T-helper 2 cell treated with Interferon-gamma antibody and Interleukin-4, amounts not matched to agents 100 ng/mL and 5 ng/mL, for 36 hours (primary cell): ENCODE results near the gene PPCDC. TPM values are rescaled to one million over a fixed set of nuclear protein-coding genes. Genes with fewer than 3 reads are reported as not detected.

Experiments
- intact Hi-C: fragments of 100-400 bp; cut with micrococcal nuclease; formaldehyde crosslinking; loops from one replicate; pipeline ENCODE4 v1.15.1; 2023
- total RNA-seq: library from RNA; stranded (reverse); gene quantifications from 2 replicates; pipeline ENCODE4 v1.2.3, GENCODE V29; 2022

Gene PPCDC
- total RNA-seq: 50.2 and 50.4 TPM in 2 replicates

- intact Hi-C loops: loop anchor here (10.0 kb wide), 2 partner anchors 251 to 431 kb away; partner anchors contain the start of gene SIN3A
Observed at GRCh38 chr15:75023181-75023871, at the start of gene PPCDC. Gene PPCDC, plus strand, starts transcription at chr15:75023590. Its CDS starts 4,729 bp downstream, at chr15:75028319.

- intact Hi-C loops: no loop called here
Observed at GRCh38 chr15:74976159-74976558, 47.2 kb upstream of the PPCDC start.

GRCh38 chr15:74977599-74977998 is 45.8 kb upstream of the PPCDC start:
- intact Hi-C loops: no loop called here

GRCh38 chr15:74978077-74978476 is 45.3 kb upstream of the PPCDC start:
- intact Hi-C loops: no loop called here

GRCh38 chr15:74978503-74978902 is 44.9 kb upstream of the PPCDC start:
- intact Hi-C loops: no loop called here

- intact Hi-C loops: no loop called here
Observed at GRCh38 chr15:74982183-74982582, 41.2 kb upstream of the PPCDC start.

GRCh38 chr15:74983725-74984231 is 39.6 kb upstream of the PPCDC start:
- intact Hi-C loops: no loop called here

GRCh38 chr15:74988007-74988800 is 35.2 kb upstream of the PPCDC start:
- intact Hi-C loops: loop anchor here (1.0 kb wide), 1 partner anchor 32 kb away; the partner anchor contains the start of gene RPP25

GRCh38 chr15:74989527-74989926 is 33.9 kb upstream of the PPCDC start:
- intact Hi-C loops: no loop called here

- intact Hi-C loops: no loop called here
Observed at GRCh38 chr15:74992619-74993018, 30.8 kb upstream of the PPCDC start.

- intact Hi-C loops: no loop called here
Observed at GRCh38 chr15:74994236-74994635, 29.2 kb upstream of the PPCDC start.

- intact Hi-C loops: no loop called here
Observed at GRCh38 chr15:74994685-74995084, 28.7 kb upstream of the PPCDC start.

- intact Hi-C loops: no loop called here
Observed at GRCh38 chr15:74995182-74995778, 28.1 kb upstream of the PPCDC start, which contains the start of gene SCAMP5. Gene SCAMP5, plus strand, starts transcription at chr15:74995563. Its CDS starts 16,277 bp downstream, at chr15:75011840.

- intact Hi-C loops: no loop called here
Observed at GRCh38 chr15:74995779-74996765, 27.3 kb upstream of the PPCDC start.

GRCh38 chr15:74997141-74997540 is 26.2 kb upstream of the PPCDC start:
- intact Hi-C loops: no loop called here

GRCh38 chr15:74997543-74997942 is 25.8 kb upstream of the PPCDC start:
- intact Hi-C loops: no loop called here

- intact Hi-C loops: no loop called here
Observed at GRCh38 chr15:75001310-75001709, 22.1 kb upstream of the PPCDC start.

- intact Hi-C loops: no loop called here
Observed at GRCh38 chr15:75002398-75002797, 21.0 kb upstream of the PPCDC start.

- intact Hi-C loops: no loop called here
Observed at GRCh38 chr15:75007216-75007615, 16.2 kb upstream of the PPCDC start.

- intact Hi-C loops: no loop called here
Observed at GRCh38 chr15:75008221-75008625, 15.2 kb upstream of the PPCDC start.
